A673 (cell line): ENCODE measurements around the gene LYPLAL1.

ENCODE experiments used
- CTCF ChIP-seq: fragments of 300-800, 200-600 bp; sonication (generic); conservative IDR thresholded peaks from 2 replicates; pipeline ENCODE4 v1.5.1; 2017; ENCODE audit warnings: low read depth, mild to moderate bottlenecking, antibody characterized with exemption, low read length, moderate library complexity, mixed read lengths
- EZH2 ChIP-seq: fragments of 200-600 bp; sonication (generic); IDR thresholded peaks from 2 replicates; pipeline ENCODE4 v1.6.1; 2017; ENCODE audit warnings: borderline replicate concordance, low read depth, mild to moderate bottlenecking, mixed read lengths, antibody characterized with exemption, low read length; ENCODE audit not compliant: poor library complexity, severe bottlenecking

- TF ChIP-seq CTCF (no peak), EZH2 (no peak)
Measured at GRCh38 chr1:219226196-219226595, 52.5 kb downstream of the LYPLAL1 start.
